Left lung (tissue), 10 donors: ENCODE data around the gene POLA1. TPM values are rescaled to one million over a fixed set of nuclear protein-coding genes. Genes with fewer than 3 reads are reported as not detected.

Experiments
- ATAC-seq: fragments of 200-7000 bp; cut with Tn5 transposase; one replicate; pipeline ENCODE4 v1.9.1; 2020; ENCODE audit warnings: moderate library complexity
- DNase-seq, 4 donors: peaks; one replicate each; pipeline ENCODE4 v3.0.0-alpha.2; 2013 to 2020
- H3K27ac ChIP-seq, 2 donors: fragments of 200-600 bp; sonication (generic) in 1 of 2; one replicate each; pipeline versions ENCODE4 v1.5.0 to v1.8.0; 2020 to 2021
- H3K27me3 ChIP-seq, 2 donors: fragments of 200-600 bp; sonication (generic) in 1 of 2; one replicate each; pipeline versions ENCODE4 v1.5.0 to v1.8.0; 2020 to 2021
- H3K36me3 ChIP-seq, 2 donors: fragments of 200-600 bp; sonication (generic) in 1 of 2; one replicate each; pipeline versions ENCODE4 v1.5.0 to v1.8.0; 2020 to 2021
- H3K4me1 ChIP-seq, 2 donors: fragments of 200-600 bp; one replicate each; pipeline ENCODE4 v1.8.0; 2021
- H3K4me3 ChIP-seq, 2 donors: fragments of 200-600 bp; sonication (generic) in 1 of 2; one replicate each; pipeline versions ENCODE4 v1.5.0 to v1.8.0; 2020 to 2021; ENCODE audit warnings: mild to moderate bottlenecking in 1 of 2
- H3K9me3 ChIP-seq, 2 donors: fragments of 200-600 bp; sonication (generic) in 1 of 2; one replicate each; pipeline versions ENCODE4 v1.5.0 to v1.8.0; 2020 to 2021
- CTCF ChIP-seq, 2 donors: fragments of 200-600 bp; sonication (generic) in 1 of 2; IDR thresholded peaks; one replicate each; pipeline versions ENCODE4 v1.5.0 to v1.8.0; 2021; ENCODE audit warnings: antibody characterized with exemption in 2 of 2
- intact Hi-C, 2 donors: fragments of 100-400 bp; cut with DNase I; formaldehyde crosslinking; loops; one replicate each; pipeline versions ENCODE4 v1.11.2 to v1.14.2; 2022
- polyA plus RNA-seq, 6 donors: library from polyadenylated mRNA; unstranded; fragments of 120-200 nt; gene quantifications; one replicate each; pipeline ENCODE4 v1.2.1, GENCODE V29; 2013; ENCODE audit not compliant: insufficient read length in 6 of 6
- total RNA-seq, 2 donors: library from RNA; stranded (reverse); fragmentation: NEBNext Ultra II Directional; extraction: Animal tissue kit (Norgen Biotek cat#: 25700); gene quantifications; one replicate each; pipeline ENCODE4 v1.2.1, GENCODE V29; 2021
- donor health status: DM: no; HTN: yes; CAD: no.
- donor health status: DM: no; HTN: no; CAD: no.

The POLA1 gene
- total and polyA plus RNA-seq, 8 donors: 11.0 to 19.6 (median 15.8) TPM

- Histone ChIP-seq H3K27ac (no peak overlapping the region), H3K4me1 (peaks cover 5 to 15% of the 10 kb centered on the region in 2 donors), H3K4me3 (no peak overlapping the region), H3K9me3 (no peaks in the 10 kb centered on the region), H3K27me3 (peaks cover 92 to 100% of the 10 kb centered on the region in 2 donors), H3K36me3 (no peaks in the 10 kb centered on the region)
- intact Hi-C loops: no loop called here
- DNase-seq (no peak), ATAC-seq (no peak)
- no peak for TF ChIP-seq CTCF (IDR thresholded peaks at IDR 0.05)
Observed at GRCh38 chrX:25006586-25007058, 312.9 kb downstream of the POLA1 start.

- ATAC-seq (no peak), DNase-seq (no peak)
- TF ChIP-seq CTCF (IDR thresholded peaks at IDR 0.05): no peak
- Histone ChIP-seq H3K9me3 (no peaks in the 10 kb centered on the region), H3K4me3 (no peak overlapping the region), H3K27ac (no peak overlapping the region), H3K36me3 (no peaks in the 10 kb centered on the region), H3K27me3 (peaks cover 92 to 100% of the 10 kb centered on the region in 2 donors), H3K4me1 (peaks cover 5 to 15% of the 10 kb centered on the region in 2 donors)
- intact Hi-C loops: no loop called here
Observed at GRCh38 chrX:25007059-25008053, 313.6 kb downstream of the POLA1 start.

GRCh38 chrX:25009407-25009806 lies 315.7 kb downstream of the POLA1 start:
- Histone ChIP-seq H3K27me3 (peaks cover 90 to 98% of the 10 kb centered on the region in 2 donors), H3K4me3 (no peak overlapping the region), H3K4me1 (peaks cover 3 to 20% of the 10 kb centered on the region in 2 donors), H3K9me3 (no peaks in the 10 kb centered on the region), H3K27ac (no peak overlapping the region), H3K36me3 (no peaks in the 10 kb centered on the region)
- ATAC-seq (no peak), DNase-seq (no peak)
- intact Hi-C loops: no loop called here
- TF ChIP-seq CTCF (IDR thresholded peaks at IDR 0.05): no peak

GRCh38 chrX:25010784-25011588 lies 317.3 kb downstream of the POLA1 start:
- Histone ChIP-seq H3K4me3 (no peak overlapping the region), H3K27ac (no peak overlapping the region), H3K4me1 (peaks cover 2 to 14% of the 10 kb centered on the region in 2 donors), H3K27me3 (peaks cover 90 to 98% of the 10 kb centered on the region in 2 donors), H3K36me3 (no peaks in the 10 kb centered on the region), H3K9me3 (no peaks in the 10 kb centered on the region)
- TF ChIP-seq CTCF (IDR thresholded peaks at IDR 0.05): no peak
- no peak for ATAC-seq
- no peak for DNase-seq
- intact Hi-C loops: no loop called here
